ENCODE data around the gene OSBPL5.

OSBPL5 gene

DNA sequence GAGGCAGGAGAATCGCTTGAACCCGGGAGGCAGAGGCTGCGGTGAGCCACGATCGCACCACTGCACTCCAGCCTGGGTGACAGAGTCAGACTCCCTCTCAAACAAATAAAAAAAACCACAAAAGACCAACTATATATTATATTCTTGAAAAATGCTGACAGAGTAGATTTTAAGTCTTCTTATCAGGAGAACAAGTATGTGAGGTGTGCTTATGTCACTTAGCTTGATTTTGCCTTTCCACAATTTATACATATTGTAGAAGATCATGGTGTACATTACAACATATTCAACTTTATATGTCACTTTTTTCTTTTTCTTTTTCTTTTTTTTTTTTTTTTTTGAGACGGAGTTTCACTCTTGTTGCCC, 83.7 kb downstream of the OSBPL5 start:
- in situ Hi-C loops (cut with MboI; ENCODE audit: low pct_unique_long_range_greater_than_20kb, low sequenced_read_pairs, unreplicated experiment): no loop called here
- no peak for DNase-seq (ENCODE audit: low spot score)
- TF ChIP-seq, protein P1, sequence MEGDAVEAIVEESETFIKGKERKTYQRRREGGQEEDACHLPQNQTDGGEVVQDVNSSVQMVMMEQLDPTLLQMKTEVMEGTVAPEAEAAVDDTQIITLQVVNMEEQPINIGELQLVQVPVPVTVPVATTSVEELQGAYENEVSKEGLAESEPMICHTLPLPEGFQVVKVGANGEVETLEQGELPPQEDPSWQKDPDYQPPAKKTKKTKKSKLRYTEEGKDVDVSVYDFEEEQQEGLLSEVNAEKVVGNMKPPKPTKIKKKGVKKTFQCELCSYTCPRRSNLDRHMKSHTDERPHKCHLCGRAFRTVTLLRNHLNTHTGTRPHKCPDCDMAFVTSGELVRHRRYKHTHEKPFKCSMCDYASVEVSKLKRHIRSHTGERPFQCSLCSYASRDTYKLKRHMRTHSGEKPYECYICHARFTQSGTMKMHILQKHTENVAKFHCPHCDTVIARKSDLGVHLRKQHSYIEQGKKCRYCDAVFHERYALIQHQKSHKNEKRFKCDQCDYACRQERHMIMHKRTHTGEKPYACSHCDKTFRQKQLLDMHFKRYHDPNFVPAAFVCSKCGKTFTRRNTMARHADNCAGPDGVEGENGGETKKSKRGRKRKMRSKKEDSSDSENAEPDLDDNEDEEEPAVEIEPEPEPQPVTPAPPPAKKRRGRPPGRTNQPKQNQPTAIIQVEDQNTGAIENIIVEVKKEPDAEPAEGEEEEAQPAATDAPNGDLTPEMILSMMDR (IDR thresholded peaks at IDR 0.05; ENCODE audit: extremely low read depth, insufficient read depth, missing control alignments): no peak

- no peak for DNase-seq (ENCODE audit: low spot score)
- TF ChIP-seq, protein P1 (IDR thresholded peaks at IDR 0.05; ENCODE audit: extremely low read depth, insufficient read depth, missing control alignments): no peak
- in situ Hi-C loops (cut with MboI; ENCODE audit: low pct_unique_long_range_greater_than_20kb, low sequenced_read_pairs, unreplicated experiment): no loop called here
Observed at GRCh38 chr11:3080733-3081385, 84.3 kb downstream of the OSBPL5 start.

DNA sequence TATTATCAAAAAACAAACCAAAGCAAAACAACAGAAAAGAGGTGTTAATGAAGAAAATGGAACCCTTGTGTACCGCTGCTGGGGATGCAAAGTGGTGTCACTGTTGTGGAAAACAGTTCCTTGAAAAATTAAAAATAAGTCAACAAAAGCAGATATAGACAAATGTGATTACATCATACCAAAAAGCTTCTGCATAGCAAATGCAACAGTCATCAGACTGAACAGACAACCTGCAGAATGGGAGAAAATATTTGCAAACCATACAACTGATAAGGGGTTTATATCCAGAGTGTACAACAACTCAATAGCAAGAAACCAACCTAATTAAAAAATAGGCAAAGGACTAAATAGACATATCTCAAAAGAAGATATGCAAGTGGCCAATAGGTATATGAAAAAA, 85.0 kb downstream of the OSBPL5 start:
- in situ Hi-C loops (cut with MboI; ENCODE audit: low pct_unique_long_range_greater_than_20kb, low sequenced_read_pairs, unreplicated experiment): no loop called here
- no peak for DNase-seq (ENCODE audit: low spot score)
- TF ChIP-seq, protein P1 (IDR thresholded peaks at IDR 0.05; ENCODE audit: extremely low read depth, insufficient read depth, missing control alignments): no peak

- in situ Hi-C loops (cut with MboI; ENCODE audit: low pct_unique_long_range_greater_than_20kb, low sequenced_read_pairs, unreplicated experiment): no loop called here
Observed at GRCh38 chr11:3077846-3078440, 87.2 kb downstream of the OSBPL5 start.

GRCh38 chr11:3077189-3077836, 87.8 kb downstream of the OSBPL5 start:
- DNase-seq (ENCODE audit: low spot score): no peak
- in situ Hi-C loops (cut with MboI; ENCODE audit: low pct_unique_long_range_greater_than_20kb, low sequenced_read_pairs, unreplicated experiment): no loop called here

More at GRCh38 chr11:3077846-3078440, 87.2 kb downstream of the OSBPL5 start:
- DNase-seq (ENCODE audit: low spot score): no peak
- TF ChIP-seq, protein P1 (IDR thresholded peaks at IDR 0.05; ENCODE audit: extremely low read depth, insufficient read depth, missing control alignments): no peak

GRCh38 chr11:3074912-3075589, 90.1 kb downstream of the OSBPL5 start:
- in situ Hi-C loops (cut with MboI; ENCODE audit: low pct_unique_long_range_greater_than_20kb, low sequenced_read_pairs, unreplicated experiment): no loop called here
- TF ChIP-seq, protein P1 (IDR thresholded peaks at IDR 0.05; ENCODE audit: extremely low read depth, insufficient read depth, missing control alignments): no peak
- DNase-seq (ENCODE audit: low spot score): no peak

More at GRCh38 chr11:3077189-3077836, 87.8 kb downstream of the OSBPL5 start:
- TF ChIP-seq, protein P1 (IDR thresholded peaks at IDR 0.05; ENCODE audit: extremely low read depth, insufficient read depth, missing control alignments): no peak

Data from GM13977 (cell line).